ENCODE measurements around the gene CEP112. TPM values are rescaled to one million over a fixed set of nuclear protein-coding genes. Genes with fewer than 3 reads are reported as not detected.

CEP112 gene
- polyA plus RNA-seq, 1 donor from 2014 or later = 6.0 TPM

DNA sequence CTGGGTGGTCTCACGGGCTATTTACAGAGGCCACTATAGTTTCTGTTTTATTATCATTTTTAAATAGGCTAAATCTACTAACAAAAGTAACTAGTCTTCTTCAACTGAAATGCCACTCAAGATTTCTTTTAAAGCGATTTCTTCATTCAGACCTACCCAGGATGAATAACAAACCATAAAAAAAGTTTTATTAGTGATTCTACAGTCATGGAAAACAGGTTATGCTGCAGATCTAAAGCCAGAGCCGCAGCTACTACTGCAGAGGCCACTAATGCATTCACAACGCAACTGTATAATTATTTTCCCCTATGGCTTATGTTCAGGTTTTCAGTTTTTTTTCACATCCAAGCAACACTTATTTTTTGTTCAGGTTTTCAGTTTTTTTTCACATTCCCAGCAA, 494.3 kb downstream of the CEP112 start:
- Histone ChIP-seq H3K4me2 (ENCODE audit: low read length) (no peak overlapping the region), H3K27me3 (ENCODE audit: insufficient read depth, low read depth, low read length) (no peaks in the 10 kb centered on the region), H3K9me3 (ENCODE audit: low read length) (no peaks in the 10 kb centered on the region), H4K20me1 (ENCODE audit: insufficient read depth) (no peaks in the 10 kb centered on the region), H3K79me2 (replicated peaks; ENCODE audit: insufficient read depth, low read length) (no peaks in the 10 kb centered on the region), H3K36me3 (ENCODE audit: insufficient read depth, low read length) (no peaks in the 10 kb centered on the region), H3K27ac (ENCODE audit: low read length) (no peak overlapping the region), H3K9ac (ENCODE audit: low read length) (no peak overlapping the region), H3K9me2 (ENCODE audit: insufficient read depth, low read length) (no peaks in the 10 kb centered on the region), H3K4me3 (ENCODE audit: low read length) (no peak overlapping the region), H2AFZ (ENCODE audit: low read depth, low read length) (no peak overlapping the region), H3F3A (ENCODE audit: insufficient read depth, low read length, poor library complexity, severe bottlenecking) (no peaks in the 10 kb centered on the region)
- TF ChIP-seq, protein P1, sequence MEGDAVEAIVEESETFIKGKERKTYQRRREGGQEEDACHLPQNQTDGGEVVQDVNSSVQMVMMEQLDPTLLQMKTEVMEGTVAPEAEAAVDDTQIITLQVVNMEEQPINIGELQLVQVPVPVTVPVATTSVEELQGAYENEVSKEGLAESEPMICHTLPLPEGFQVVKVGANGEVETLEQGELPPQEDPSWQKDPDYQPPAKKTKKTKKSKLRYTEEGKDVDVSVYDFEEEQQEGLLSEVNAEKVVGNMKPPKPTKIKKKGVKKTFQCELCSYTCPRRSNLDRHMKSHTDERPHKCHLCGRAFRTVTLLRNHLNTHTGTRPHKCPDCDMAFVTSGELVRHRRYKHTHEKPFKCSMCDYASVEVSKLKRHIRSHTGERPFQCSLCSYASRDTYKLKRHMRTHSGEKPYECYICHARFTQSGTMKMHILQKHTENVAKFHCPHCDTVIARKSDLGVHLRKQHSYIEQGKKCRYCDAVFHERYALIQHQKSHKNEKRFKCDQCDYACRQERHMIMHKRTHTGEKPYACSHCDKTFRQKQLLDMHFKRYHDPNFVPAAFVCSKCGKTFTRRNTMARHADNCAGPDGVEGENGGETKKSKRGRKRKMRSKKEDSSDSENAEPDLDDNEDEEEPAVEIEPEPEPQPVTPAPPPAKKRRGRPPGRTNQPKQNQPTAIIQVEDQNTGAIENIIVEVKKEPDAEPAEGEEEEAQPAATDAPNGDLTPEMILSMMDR (IDR thresholded peaks at IDR 0.05; ENCODE audit: poor library complexity, severe bottlenecking) = no peak
- TF ChIP-seq MXI1 (conservative IDR thresholded peaks at IDR 0.05; ENCODE audit: poor library complexity, severe bottlenecking) = no peak
- TF ChIP-seq TAF1 (IDR thresholded peaks at IDR 0.05; ENCODE audit: low read depth) = no peak
- no peak for TF ChIP-seq RAD21 (conservative IDR thresholded peaks at IDR 0.05)
- TF ChIP-seq SMC3 (conservative IDR thresholded peaks at IDR 0.05; ENCODE audit: poor library complexity) = no peak
- TF ChIP-seq POLR2AphosphoS5 (IDR thresholded peaks at IDR 0.05) = no peak
- no peak for TF ChIP-seq EP300 (conservative IDR thresholded peaks at IDR 0.05; ENCODE audit: poor library complexity, severe bottlenecking)
- TF ChIP-seq, protein P2, sequence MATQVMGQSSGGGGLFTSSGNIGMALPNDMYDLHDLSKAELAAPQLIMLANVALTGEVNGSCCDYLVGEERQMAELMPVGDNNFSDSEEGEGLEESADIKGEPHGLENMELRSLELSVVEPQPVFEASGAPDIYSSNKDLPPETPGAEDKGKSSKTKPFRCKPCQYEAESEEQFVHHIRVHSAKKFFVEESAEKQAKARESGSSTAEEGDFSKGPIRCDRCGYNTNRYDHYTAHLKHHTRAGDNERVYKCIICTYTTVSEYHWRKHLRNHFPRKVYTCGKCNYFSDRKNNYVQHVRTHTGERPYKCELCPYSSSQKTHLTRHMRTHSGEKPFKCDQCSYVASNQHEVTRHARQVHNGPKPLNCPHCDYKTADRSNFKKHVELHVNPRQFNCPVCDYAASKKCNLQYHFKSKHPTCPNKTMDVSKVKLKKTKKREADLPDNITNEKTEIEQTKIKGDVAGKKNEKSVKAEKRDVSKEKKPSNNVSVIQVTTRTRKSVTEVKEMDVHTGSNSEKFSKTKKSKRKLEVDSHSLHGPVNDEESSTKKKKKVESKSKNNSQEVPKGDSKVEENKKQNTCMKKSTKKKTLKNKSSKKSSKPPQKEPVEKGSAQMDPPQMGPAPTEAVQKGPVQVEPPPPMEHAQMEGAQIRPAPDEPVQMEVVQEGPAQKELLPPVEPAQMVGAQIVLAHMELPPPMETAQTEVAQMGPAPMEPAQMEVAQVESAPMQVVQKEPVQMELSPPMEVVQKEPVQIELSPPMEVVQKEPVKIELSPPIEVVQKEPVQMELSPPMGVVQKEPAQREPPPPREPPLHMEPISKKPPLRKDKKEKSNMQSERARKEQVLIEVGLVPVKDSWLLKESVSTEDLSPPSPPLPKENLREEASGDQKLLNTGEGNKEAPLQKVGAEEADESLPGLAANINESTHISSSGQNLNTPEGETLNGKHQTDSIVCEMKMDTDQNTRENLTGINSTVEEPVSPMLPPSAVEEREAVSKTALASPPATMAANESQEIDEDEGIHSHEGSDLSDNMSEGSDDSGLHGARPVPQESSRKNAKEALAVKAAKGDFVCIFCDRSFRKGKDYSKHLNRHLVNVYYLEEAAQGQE (IDR thresholded peaks at IDR 0.05; ENCODE audit: borderline replicate concordance) = no peak
- TF ChIP-seq EZH2 (IDR thresholded peaks at IDR 0.05; ENCODE audit: borderline replicate concordance, insufficient read depth, low read length, poor library complexity, severe bottlenecking) = no peak

DNA sequence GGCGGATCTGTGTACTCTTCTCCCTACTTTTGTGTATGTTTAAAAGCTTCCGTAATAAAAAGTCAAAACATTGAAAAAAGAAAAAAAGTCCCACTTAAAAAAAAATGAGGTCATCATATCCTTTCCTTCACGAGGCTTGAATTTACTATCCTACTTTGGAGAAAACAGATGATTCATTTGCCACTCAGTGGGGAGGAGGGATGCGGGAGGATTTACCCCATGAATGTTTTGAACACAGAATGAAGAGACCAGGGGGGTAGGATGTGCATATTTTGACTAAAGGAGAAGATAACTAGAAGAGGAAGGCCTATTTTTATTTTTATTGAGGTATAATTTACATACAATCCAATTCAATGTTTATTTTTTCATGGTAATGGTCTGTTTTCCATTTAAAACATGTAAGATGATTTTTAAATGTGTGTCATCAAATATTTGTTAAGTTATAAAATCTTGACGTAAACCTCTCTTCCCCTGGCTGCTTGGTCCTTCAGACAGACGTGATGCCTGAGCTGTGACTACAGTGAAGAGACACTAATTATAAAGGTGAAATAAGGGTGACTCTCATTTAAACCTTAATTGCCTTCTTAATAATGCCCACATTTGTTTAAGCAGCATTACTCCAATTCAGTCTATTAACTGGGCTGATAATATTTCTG, 495.1 kb downstream of the CEP112 start:
- Histone ChIP-seq H3F3A (ENCODE audit: insufficient read depth, low read length, poor library complexity, severe bottlenecking) (no peaks in the 10 kb centered on the region), H3K27ac (ENCODE audit: low read length) (no peak overlapping the region), H3K36me3 (ENCODE audit: insufficient read depth, low read length) (no peaks in the 10 kb centered on the region), H3K4me2 (ENCODE audit: low read length) (no peak overlapping the region), H3K9me2 (ENCODE audit: insufficient read depth, low read length) (no peaks in the 10 kb centered on the region), H2AFZ (ENCODE audit: low read depth, low read length) (no peak overlapping the region), H3K27me3 (ENCODE audit: insufficient read depth, low read depth, low read length) (no peaks in the 10 kb centered on the region), H3K79me2 (replicated peaks; ENCODE audit: insufficient read depth, low read length) (no peaks in the 10 kb centered on the region), H3K9me3 (ENCODE audit: low read length) (no peaks in the 10 kb centered on the region), H3K9ac (ENCODE audit: low read length) (no peak overlapping the region), H3K4me3 (ENCODE audit: low read length) (no peak overlapping the region), H4K20me1 (ENCODE audit: insufficient read depth) (no peaks in the 10 kb centered on the region)
- TF ChIP-seq SMC3 (conservative IDR thresholded peaks at IDR 0.05; ENCODE audit: poor library complexity) = no peak
- TF ChIP-seq POLR2AphosphoS5 (IDR thresholded peaks at IDR 0.05) = no peak
- TF ChIP-seq, protein P2 (IDR thresholded peaks at IDR 0.05; ENCODE audit: borderline replicate concordance) = no peak
- no peak for TF ChIP-seq RAD21 (conservative IDR thresholded peaks at IDR 0.05)
- no peak for TF ChIP-seq MXI1 (conservative IDR thresholded peaks at IDR 0.05; ENCODE audit: poor library complexity, severe bottlenecking)
- no peak for TF ChIP-seq EP300 (conservative IDR thresholded peaks at IDR 0.05; ENCODE audit: poor library complexity, severe bottlenecking)
- no peak for TF ChIP-seq EZH2 (IDR thresholded peaks at IDR 0.05; ENCODE audit: borderline replicate concordance, insufficient read depth, low read length, poor library complexity, severe bottlenecking)
- TF ChIP-seq TAF1 (IDR thresholded peaks at IDR 0.05; ENCODE audit: low read depth) = no peak
- TF ChIP-seq, protein P1 (IDR thresholded peaks at IDR 0.05; ENCODE audit: poor library complexity, severe bottlenecking) = no peak

All from neural cell (in vitro differentiated cells).